Keratinocyte (primary cell): Measurements from ENCODE around the gene PHACTR1. TPM values are rescaled to one million over a fixed set of nuclear protein-coding genes. Genes with fewer than 3 reads are reported as not detected.

ENCODE experiments used
- DNase-seq: peaks from one replicate; pipeline ENCODE4 v3.0.0-alpha.2; 2011; ENCODE audit warnings: low read depth, missing footprints, low spot score
- FAIRE-seq: peaks from 2 replicates; lab custom pipeline; 2011; peaks lifted over from hg19 to GRCh38; lab: Jason Lieb, UNC
- H2AFZ ChIP-seq: 2 replicates; pipeline ENCODE4 v1.6.0; 2012; ENCODE audit warnings: low read length, control low read depth, inconsistent platforms; ENCODE audit not compliant: control insufficient read depth
- H3K27ac ChIP-seq: 2 replicates; pipeline ENCODE4 v1.5.1; 2011; ENCODE audit warnings: low read length; ENCODE audit not compliant: control insufficient read depth, insufficient read depth
- H3K27me3 ChIP-seq: 3 replicates; pipeline ENCODE4 v1.6.0; 2011; ENCODE audit warnings: low read length; ENCODE audit not compliant: control insufficient read depth, insufficient read depth; ENCODE audit errors: extremely low read depth
- H3K36me3 ChIP-seq, 2 experiments: 2 replicates in 1 of 2; 3 replicates in 1 of 2; pipeline ENCODE4 v1.5.1; 2011; ENCODE audit warnings: low read length in 2 of 2, mild to moderate bottlenecking in 1 of 2; ENCODE audit not compliant: control insufficient read depth in 2 of 2, insufficient read depth in 2 of 2; ENCODE audit errors: extremely low read depth in 1 of 2
- H3K4me1 ChIP-seq: 3 replicates; pipeline ENCODE4 v1.5.1; 2011; ENCODE audit warnings: low read length; ENCODE audit not compliant: control insufficient read depth, insufficient read depth; ENCODE audit errors: extremely low read depth
- H3K4me2 ChIP-seq: 3 replicates; pipeline ENCODE4 v1.6.0; 2011; ENCODE audit warnings: low read depth, low read length; ENCODE audit not compliant: control insufficient read depth, insufficient read depth; ENCODE audit errors: extremely low read depth
- H3K4me3 ChIP-seq, 3 experiments: fragments of 200-600 bp in 1 of 3; sonication (generic) in 1 of 3; 2 replicates in 2 of 3; 3 replicates in 1 of 3; pipeline ENCODE4 v1.5.1; 2011 to 2016; ENCODE audit warnings: low read length in 3 of 3, mild to moderate bottlenecking in 3 of 3, control low read depth in 2 of 3, inconsistent platforms in 1 of 3, low read depth in 1 of 3, mixed read lengths in 1 of 3, mixed run types in 1 of 3, moderate library complexity in 1 of 3; ENCODE audit not compliant: control insufficient read depth in 2 of 3, insufficient read depth in 2 of 3; ENCODE audit errors: extremely low read depth in 1 of 3
- H3K79me2 ChIP-seq: 2 replicates; pipeline ENCODE4 v1.6.0; 2012; ENCODE audit warnings: low read length; ENCODE audit not compliant: control insufficient read depth, insufficient read depth
- H3K9ac ChIP-seq: 3 replicates; pipeline ENCODE4 v1.6.0; 2011; ENCODE audit warnings: low read length; ENCODE audit not compliant: control insufficient read depth, insufficient read depth; ENCODE audit errors: extremely low read depth
- H3K9me1 ChIP-seq: 3 replicates; pipeline ENCODE4 v1.6.0; 2011; ENCODE audit warnings: low read length; ENCODE audit not compliant: control insufficient read depth, insufficient read depth; ENCODE audit errors: extremely low read depth
- H3K9me3 ChIP-seq: 2 replicates; pipeline ENCODE4 v1.5.1; 2012; ENCODE audit warnings: low read depth, low read length; ENCODE audit not compliant: control insufficient read depth
- H4K20me1 ChIP-seq: 3 replicates; pipeline ENCODE4 v1.6.0; 2011; ENCODE audit warnings: low read length; ENCODE audit not compliant: control insufficient read depth, insufficient read depth; ENCODE audit errors: extremely low read depth
- EZH2 ChIP-seq: IDR thresholded peaks from one replicate; pipeline ENCODE4 v1.6.1; 2012; ENCODE audit warnings: inconsistent platforms, mild to moderate bottlenecking, low read length, moderate library complexity
- dilution Hi-C: fragments of 300-500 bp; cut with MboI; formaldehyde crosslinking; loops from one replicate; pipeline ENCODE4 v1.7.0; 2020; ENCODE audit warnings: low sequenced_read_pairs; ENCODE audit not compliant: extremely low pct_ligation_motif_present
- polyA plus RNA-seq, 5 experiments: library from polyadenylated mRNA; depleted of rRNA in 3 of 5; stranded (reverse) in 3 of 5; stranded (forward) in 1 of 5; unstranded in 1 of 5; fragments of >200 nt; gene quantifications; 1 replicate in 1 of 5; 2 replicates in 3 of 5; 3 replicates in 1 of 5; pipeline versions ENCODE4 v1.2.1 to v1.2.3, GENCODE V29; 2011 to 2012; ENCODE audit warnings: missing spikeins in 2 of 5, low read depth in 1 of 5, low replicate concordance in 1 of 5
- TF ChIP-seq, protein P1 (sequence below), 3 experiments: IDR thresholded peaks in 1 of 3; conservative IDR thresholded peaks in 1 of 3; optimal IDR thresholded peaks in 1 of 3; 2 replicates in 2 of 3; 3 replicates in 1 of 3; pipeline versions ENCODE3 to v1.5.1; 2011; ENCODE audit warnings: low read length in 3 of 3, mild to moderate bottlenecking in 3 of 3, moderate library complexity in 2 of 3, control low read depth in 1 of 3, inconsistent platforms in 1 of 3; ENCODE audit not compliant: insufficient read depth in 2 of 3; ENCODE audit errors: extremely low read depth in 1 of 3

The PHACTR1 gene
- polyA plus RNA-seq, 1 donor (not counting 4 experiments of a cell fraction or from before 2014, with no cell fraction given): 0.22 TPM

DNA sequence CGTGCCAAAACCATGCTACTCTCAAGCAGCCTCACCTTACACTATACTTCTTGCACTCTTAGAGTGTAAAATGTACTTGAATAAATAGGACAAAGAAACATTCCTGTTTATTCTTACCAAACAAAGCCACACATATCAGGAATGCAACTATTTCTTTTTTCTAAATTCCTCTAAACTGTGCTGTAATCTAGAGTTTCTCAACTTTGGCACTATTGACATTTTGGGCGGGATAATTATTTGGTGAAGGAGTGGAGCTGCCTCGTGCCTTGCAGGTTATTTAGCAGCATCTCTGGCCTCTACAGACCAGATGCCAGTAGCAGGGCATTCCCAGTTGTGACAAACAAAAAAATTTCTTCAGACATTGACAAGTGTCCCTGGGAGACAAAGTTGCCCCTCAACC lies 86.9 kb downstream of the PHACTR1 start:
- H3K9ac ChIP-seq: no peak overlapping the region
- H3K36me3 ChIP-seq: no peaks in the 10 kb centered on the region
- H3K27ac ChIP-seq: no peak overlapping the region
- FAIRE-seq (no peak), DNase-seq (no peak)
- no peaks in the 10 kb centered on the region for H3K4me1 ChIP-seq
- no peak overlapping the region for H3K4me2 ChIP-seq
- no peak overlapping the region for H3K4me3 ChIP-seq
- no peaks in the 10 kb centered on the region for H3K9me1 ChIP-seq
- dilution Hi-C loops: no loop called here
- no peaks in the 10 kb centered on the region for H3K79me2 ChIP-seq
- H2AFZ ChIP-seq: no peak overlapping the region
- no peaks in the 10 kb centered on the region for H3K9me3 ChIP-seq
- H4K20me1 ChIP-seq: no peaks in the 10 kb centered on the region
- no peaks in the 10 kb centered on the region for H3K27me3 ChIP-seq
- TF ChIP-seq, protein P1, sequence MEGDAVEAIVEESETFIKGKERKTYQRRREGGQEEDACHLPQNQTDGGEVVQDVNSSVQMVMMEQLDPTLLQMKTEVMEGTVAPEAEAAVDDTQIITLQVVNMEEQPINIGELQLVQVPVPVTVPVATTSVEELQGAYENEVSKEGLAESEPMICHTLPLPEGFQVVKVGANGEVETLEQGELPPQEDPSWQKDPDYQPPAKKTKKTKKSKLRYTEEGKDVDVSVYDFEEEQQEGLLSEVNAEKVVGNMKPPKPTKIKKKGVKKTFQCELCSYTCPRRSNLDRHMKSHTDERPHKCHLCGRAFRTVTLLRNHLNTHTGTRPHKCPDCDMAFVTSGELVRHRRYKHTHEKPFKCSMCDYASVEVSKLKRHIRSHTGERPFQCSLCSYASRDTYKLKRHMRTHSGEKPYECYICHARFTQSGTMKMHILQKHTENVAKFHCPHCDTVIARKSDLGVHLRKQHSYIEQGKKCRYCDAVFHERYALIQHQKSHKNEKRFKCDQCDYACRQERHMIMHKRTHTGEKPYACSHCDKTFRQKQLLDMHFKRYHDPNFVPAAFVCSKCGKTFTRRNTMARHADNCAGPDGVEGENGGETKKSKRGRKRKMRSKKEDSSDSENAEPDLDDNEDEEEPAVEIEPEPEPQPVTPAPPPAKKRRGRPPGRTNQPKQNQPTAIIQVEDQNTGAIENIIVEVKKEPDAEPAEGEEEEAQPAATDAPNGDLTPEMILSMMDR (optimal IDR thresholded peaks at IDR 0.05 in 1 of 3, IDR thresholded peaks at IDR 0.05 in 1 of 3, conservative IDR thresholded peaks at IDR 0.05 in 1 of 3; ENCODE audit: extremely low read depth in 1 of 3, insufficient read depth in 2 of 3, low read length in 3 of 3): no peak
- no peak for TF ChIP-seq EZH2

DNA sequence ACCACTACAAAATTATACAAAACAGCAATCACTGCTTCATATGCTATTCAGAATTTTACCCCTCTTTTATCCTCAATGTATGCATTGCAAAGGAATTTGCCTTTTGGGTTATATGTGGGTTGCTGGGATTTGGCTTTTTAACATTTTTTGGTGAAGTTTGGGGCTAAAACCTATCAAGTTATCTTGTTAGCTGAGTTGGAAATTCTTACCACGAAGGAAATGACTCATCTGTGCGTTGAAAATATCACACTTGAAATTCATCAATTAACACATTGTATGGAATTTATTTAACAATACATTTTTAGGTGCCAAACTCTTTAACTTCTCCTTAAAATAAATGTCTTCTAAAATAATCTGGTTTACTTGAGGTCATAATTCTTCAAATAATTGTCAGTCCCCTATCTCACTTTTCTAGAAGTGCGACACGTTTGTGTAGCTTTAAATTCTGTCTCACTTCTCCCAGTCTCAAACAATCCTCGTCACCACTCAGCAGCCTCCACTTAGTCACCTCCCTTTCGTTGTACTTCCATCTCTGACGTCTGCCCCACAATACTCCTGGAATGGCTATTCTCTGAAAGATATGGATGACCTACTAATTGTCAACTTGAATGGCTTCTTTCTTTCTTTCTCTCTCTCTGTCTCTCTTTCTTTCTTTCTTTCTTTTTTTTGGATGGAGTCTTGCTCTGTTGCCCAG lies 88.5 kb downstream of the PHACTR1 start:
- H3K9me3 ChIP-seq: no peaks in the 10 kb centered on the region
- H3K27ac ChIP-seq: no peak overlapping the region
- no peak overlapping the region for H3K4me2 ChIP-seq
- H3K79me2 ChIP-seq: no peaks in the 10 kb centered on the region
- no peaks in the 10 kb centered on the region for H3K27me3 ChIP-seq
- H3K9ac ChIP-seq: no peak overlapping the region
- no peak for FAIRE-seq
- no peaks in the 10 kb centered on the region for H3K36me3 ChIP-seq
- no peaks in the 10 kb centered on the region for H4K20me1 ChIP-seq
- H3K4me1 ChIP-seq: no peaks in the 10 kb centered on the region
- no peak for TF ChIP-seq EZH2
- TF ChIP-seq, protein P1 (optimal IDR thresholded peaks at IDR 0.05 in 1 of 3, IDR thresholded peaks at IDR 0.05 in 1 of 3, conservative IDR thresholded peaks at IDR 0.05 in 1 of 3; ENCODE audit: extremely low read depth in 1 of 3, insufficient read depth in 2 of 3, low read length in 3 of 3): no peak
- no peak overlapping the region for H2AFZ ChIP-seq
- no peak for DNase-seq
- H3K9me1 ChIP-seq: no peaks in the 10 kb centered on the region
- H3K4me3 ChIP-seq: no peak overlapping the region
- dilution Hi-C loops: no loop called here
